Right ventricle myocardium superior (tissue), 1 donor: Measurements from ENCODE around the gene OGFOD3. TPM values are rescaled to one million over a fixed set of nuclear protein-coding genes. Genes with fewer than 3 reads are reported as not detected.
"Not testable (repeated sequence)": the region's sequence is repeated elsewhere in the genome, so short reads cannot be mapped to it uniquely, and the experiment has no call there.

ENCODE experiments used
- ATAC-seq: fragments of 200-7000 bp; cut with Tn5 transposase; one replicate; pipeline ENCODE4 v1.9.1; 2020; ENCODE audit warnings: mild to moderate bottlenecking; ENCODE audit not compliant: poor library complexity
- DNase-seq: peaks from one replicate; pipeline ENCODE4 v3.0.0-alpha.2; 2020
- intact Hi-C: fragments of 100-400 bp; cut with DNase I; formaldehyde crosslinking; loops from one replicate; pipeline ENCODE4 v1.11.2; 2022
- long read RNA-seq: library from polyadenylated mRNA; unstranded; transcript quantifications from one replicate; pipeline ENCODE4 v2.0.0, GENCODE V29; 2021
- total RNA-seq: library from RNA; stranded (reverse); fragmentation: NEBNext Ultra II Directional; extraction: Animal tissue kit (Norgen Biotek cat#: 25700); gene quantifications from one replicate; pipeline ENCODE4 v1.2.1, GENCODE V29; 2021
- donor health status: DM: no; HTN: yes; CAD: no; lungs with severe emphysema.

OGFOD3 gene
- 29.9 TPM for total RNA-seq
- long read RNA-seq, full-length matches to known transcripts = 66 of 86 reads
- long read RNA-seq, partial matches to known transcripts = 2 of 86 reads
- long read RNA-seq, other reads (novel, unspliced or antisense) = 18 of 86 reads

- peak; percentile 96 for ATAC-seq
- intact Hi-C loops = no loop called here
- peak; percentile 89 for DNase-seq
Measured at GRCh38 chr17:82418001-82418986, at the start of gene OGFOD3, which contains the start of gene HEXD. OGFOD3 (minus strand) TSS chr17:82418586; CDS start chr17:82418485, 101 bp downstream. HEXD (plus strand) TSS chr17:82418347; CDS start chr17:82419800, 1,453 bp downstream.

GRCh38 chr17:82465023-82465603 lies 46.7 kb upstream of the OGFOD3 start:
- no peak for ATAC-seq
- DNase-seq = no peak
- intact Hi-C loops = no loop called here

GRCh38 chr17:82464567-82464929 lies 46.2 kb upstream of the OGFOD3 start:
- ATAC-seq (no peak), DNase-seq (no peak)
- intact Hi-C loops = no loop called here

- DNase-seq = no peak
- intact Hi-C loops = no loop called here
- peak; percentile 56 for ATAC-seq
Measured at GRCh38 chr17:82463925-82464566, 45.7 kb upstream of the OGFOD3 start.

GRCh38 chr17:82463391-82463790 lies 45.0 kb upstream of the OGFOD3 start:
- intact Hi-C loops = no loop called here
- no peak for ATAC-seq

GRCh38 chr17:82461827-82462524 lies 43.6 kb upstream of the OGFOD3 start:
- ATAC-seq (no peak), DNase-seq (no peak)
- intact Hi-C loops = no loop called here

More at GRCh38 chr17:82463391-82463790, 45.0 kb upstream of the OGFOD3 start:
- DNase-seq = no peak

GRCh38 chr17:82459936-82460335 lies 41.5 kb upstream of the OGFOD3 start:
- ATAC-seq, DNase-seq, intact Hi-C loops: not testable (repeated sequence)

GRCh38 chr17:82458885-82459424 lies 40.6 kb upstream of the OGFOD3 start:
- ATAC-seq = no peak
- intact Hi-C loops = no loop called here
- peak; percentile 57 for DNase-seq

GRCh38 chr17:82458179-82458884 lies 39.9 kb upstream of the OGFOD3 start, which contains the start of gene NARF:
NARF (plus strand) TSS chr17:82458741; CDS start chr17:82458804, 63 bp downstream.
- DNase-seq = peak; percentile 99
- ATAC-seq = peak; percentile 98
- intact Hi-C loops = no loop called here

- DNase-seq (no peak), ATAC-seq (no peak)
- intact Hi-C loops = no loop called here
Measured at GRCh38 chr17:82457929-82458178, 39.5 kb upstream of the OGFOD3 start.

- ATAC-seq (no peak), DNase-seq (peak; percentile 64)
- intact Hi-C loops = no loop called here
Measured at GRCh38 chr17:82457073-82457928, 38.9 kb upstream of the OGFOD3 start.

GRCh38 chr17:82453706-82454105 lies 35.3 kb upstream of the OGFOD3 start:
- intact Hi-C loops, ATAC-seq, DNase-seq: not testable (repeated sequence)

GRCh38 chr17:82453151-82453550 lies 34.8 kb upstream of the OGFOD3 start:
- intact Hi-C loops, DNase-seq, ATAC-seq: not testable (repeated sequence)

GRCh38 chr17:82452162-82452561 lies 33.8 kb upstream of the OGFOD3 start:
- DNase-seq = no peak
- intact Hi-C loops = no loop called here
- ATAC-seq = no peak

- intact Hi-C loops = no loop called here
- DNase-seq = peak; percentile 95
Measured at GRCh38 chr17:82450357-82451106, 32.1 kb upstream of the OGFOD3 start, which contains the start of gene CYBC1. CYBC1 (minus strand) TSS chr17:82450752; CDS start chr17:82449254, 1,498 bp downstream.

GRCh38 chr17:82449883-82450356 lies 31.5 kb upstream of the OGFOD3 start:
- ATAC-seq (no peak), DNase-seq (peak; percentile 43)
- intact Hi-C loops = no loop called here

More at GRCh38 chr17:82450357-82451106, 32.1 kb upstream of the OGFOD3 start, which contains the start of gene CYBC1:
- peak; percentile 98 for ATAC-seq
